NCI-H1694 (cell line): ENCODE data around the gene TMEM198.

Source experiments
- DNase-seq: peaks from one replicate; lab custom pipeline; 2025; lab: John Stamatoyannopoulos, UW

Gene TMEM198

DNA sequence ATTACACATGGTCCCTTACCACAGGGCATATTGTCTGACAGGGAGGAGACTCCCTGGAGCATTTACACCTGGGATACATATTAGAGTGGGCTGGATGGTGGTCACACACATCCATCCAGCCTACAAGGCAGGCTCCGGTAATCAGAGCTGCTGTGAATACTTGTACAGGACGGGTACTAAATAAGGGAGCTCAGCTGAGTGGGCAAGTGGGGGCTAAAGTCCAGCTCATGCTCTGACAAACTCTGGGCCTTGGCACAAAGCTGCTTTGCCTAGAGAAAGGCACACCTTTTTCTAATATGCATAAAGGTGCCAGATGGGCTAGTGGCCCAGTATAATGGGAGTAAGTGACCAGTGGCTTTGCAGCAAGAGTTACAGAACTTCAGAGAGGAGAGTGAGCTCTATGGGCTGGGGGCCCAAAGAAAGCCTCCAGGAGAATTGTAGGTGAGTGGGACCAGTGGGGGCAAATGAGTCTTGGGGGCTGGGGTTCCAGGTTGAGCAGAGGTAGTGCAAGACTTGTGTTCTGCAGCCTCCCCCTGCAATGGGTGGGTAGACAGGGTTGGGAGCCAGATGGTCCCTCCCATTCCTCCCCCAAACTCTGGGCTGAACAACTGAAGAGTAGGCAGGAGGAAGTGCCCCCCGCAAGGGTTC, 1.6 kb downstream of the TMEM198 start:
- DNase-seq: no peak

DNA sequence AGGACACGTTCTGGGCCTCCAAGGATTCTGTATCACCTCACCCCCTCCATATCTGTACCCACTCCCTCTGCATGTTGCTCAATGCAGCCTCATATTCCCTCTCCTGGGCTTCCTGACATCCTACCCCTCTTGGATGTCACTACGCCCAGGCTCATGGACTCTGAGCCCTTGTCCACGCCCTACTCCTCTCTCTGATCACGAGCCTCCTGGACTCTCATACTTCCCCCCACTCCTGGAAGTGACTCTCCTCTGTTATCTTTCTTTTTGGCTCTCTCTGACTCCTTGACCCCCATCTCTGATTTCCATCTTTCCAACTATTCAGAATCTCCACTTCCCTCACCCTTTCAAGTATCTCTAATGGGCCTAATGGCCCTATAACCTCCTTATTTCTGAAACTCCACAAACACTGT, 2.1 kb downstream of the TMEM198 start:
- DNase-seq: no peak

DNA sequence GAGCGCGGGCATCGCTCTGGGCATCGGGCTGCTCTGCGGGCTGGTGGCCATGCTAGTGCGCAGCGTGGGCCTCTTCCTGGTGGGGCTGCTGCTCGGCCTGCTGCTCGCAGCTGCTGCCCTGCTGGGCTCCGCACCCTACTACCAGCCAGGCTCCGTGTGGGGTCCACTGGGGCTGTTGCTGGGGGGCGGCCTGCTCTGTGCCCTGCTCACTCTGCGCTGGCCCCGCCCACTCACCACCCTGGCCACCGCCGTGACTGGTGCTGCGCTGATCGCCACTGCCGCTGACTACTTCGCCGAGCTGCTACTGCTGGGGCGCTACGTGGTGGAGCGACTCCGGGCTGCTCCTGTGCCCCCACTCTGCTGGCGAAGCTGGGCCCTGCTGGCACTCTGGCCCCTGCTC, 3.8 kb downstream of the TMEM198 start:
- no peak for DNase-seq

DNA sequence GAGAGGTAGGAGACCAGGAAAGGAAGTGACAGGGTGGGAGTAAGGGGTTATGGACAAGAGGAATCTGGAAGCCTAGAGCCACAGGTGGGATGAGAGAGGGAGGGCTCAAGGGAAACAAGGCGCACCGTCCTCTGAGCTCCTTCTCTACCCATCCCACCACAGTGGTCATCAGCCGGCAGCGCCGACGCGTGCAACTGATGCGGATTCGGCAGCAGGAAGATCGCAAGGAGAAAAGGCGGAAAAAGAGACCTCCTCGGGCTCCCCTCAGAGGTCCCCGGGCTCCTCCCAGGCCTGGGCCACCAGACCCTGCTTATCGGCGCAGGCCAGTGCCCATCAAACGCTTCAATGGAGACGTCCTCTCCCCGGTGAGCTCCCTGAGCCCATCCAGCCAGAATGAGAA, 5.2 kb downstream of the TMEM198 start:
- no peak for DNase-seq

DNA sequence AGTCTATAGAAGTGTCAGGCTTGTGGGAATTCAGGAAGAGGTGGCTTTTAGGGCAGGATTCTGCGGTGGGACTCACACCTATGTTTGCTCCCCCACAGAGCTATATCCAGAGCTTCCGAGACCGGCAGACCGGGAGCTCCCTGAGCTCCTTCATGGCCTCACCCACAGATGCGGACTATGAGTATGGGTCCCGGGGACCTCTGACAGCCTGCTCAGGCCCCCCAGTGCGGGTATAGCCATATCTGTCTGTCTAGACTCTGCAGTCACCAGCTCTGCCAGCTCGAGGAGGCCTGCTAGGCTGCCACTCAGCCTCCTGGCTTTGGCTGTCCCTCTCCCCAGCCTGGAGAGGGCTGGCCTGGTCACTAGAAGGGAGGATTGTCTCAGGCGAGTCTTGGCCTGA, 5.8 kb downstream of the TMEM198 start:
- no peak for DNase-seq

DNA sequence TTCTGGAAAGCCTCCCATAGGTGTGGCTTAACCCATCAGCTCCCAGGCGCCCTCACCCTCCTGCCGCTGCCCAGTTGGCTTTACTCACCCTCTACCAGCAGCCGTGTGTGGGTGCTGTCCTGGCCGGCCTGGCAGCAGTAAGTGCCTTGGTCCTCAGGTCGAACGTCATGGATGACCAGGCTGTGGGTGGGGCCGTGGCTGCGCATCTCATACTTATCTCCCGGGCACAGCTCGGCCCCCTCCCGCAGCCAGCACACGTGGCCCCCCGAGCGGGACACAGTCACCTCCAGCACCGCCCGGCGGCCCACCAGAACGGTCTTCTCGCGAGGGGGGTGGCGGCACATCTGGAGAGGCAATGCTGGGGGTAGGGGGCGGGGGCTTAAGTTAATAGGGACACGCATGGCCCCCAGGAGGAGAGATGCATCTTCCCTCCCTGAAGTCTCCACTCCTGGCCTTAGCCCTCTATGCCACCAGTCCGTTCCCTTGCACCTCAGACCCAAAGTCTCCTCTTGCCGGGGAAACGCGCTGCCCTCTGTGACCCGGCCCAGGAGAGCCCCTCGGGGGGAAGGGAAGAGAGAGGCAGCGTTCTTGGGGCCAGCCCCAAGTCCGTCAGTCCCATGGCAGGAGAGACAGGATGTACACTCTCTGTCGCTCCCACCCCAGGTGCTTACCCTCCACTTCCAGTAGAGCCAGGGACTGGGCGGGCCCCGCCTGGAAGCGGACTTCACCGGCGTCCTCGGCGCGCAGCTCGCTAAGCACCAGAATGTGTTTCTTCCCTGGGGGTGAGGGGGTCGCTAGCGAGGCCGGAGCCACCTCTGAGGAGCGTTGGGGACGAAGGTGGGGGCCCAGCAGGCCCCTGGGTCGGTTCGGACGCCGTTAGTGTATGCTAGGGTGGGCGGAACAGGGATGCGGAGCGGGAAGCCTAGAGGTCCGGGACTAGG, 7.9 kb downstream of the TMEM198 start:
- DNase-seq: no peak

DNA sequence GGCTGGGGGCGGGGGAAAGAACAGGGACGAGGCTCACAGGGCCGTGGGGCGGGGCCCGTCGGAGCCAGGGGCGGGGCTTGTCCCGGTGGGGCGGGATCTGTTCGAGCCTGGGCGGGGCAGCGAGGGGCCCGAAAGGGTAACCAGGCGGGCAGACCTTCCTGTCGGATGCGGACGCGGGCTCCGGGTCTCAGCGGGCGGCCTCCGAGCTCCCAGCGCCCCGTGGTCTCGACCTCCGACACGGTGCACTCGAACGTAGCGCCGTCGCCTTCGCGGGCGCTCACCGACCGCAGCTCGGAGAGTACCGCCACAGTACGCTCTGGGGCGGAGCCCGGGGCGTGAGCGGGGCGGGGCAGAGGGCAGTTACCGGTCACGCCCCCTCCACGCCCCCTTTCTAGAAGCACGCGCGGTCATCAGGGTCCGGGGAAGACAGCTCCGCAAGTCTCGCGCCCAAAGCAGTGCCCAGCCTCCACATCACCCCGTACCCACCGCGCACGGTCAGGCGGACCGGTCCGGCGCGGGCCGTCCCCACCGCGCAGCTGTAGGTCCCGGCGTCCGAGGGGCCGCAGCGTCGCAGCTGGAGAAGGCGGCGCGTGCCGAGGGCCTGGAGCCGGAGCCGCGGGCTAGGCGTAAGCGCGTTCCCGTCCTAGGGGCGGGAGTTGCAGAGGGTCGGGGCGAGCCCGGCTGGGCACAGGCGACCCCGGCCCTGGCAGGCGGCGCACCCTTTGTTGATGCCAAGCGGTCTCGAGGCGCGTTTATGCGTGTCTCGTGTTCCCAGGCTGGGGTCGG, 8.7 kb downstream of the TMEM198 start:
- peak; percentile 56 for DNase-seq

DNA sequence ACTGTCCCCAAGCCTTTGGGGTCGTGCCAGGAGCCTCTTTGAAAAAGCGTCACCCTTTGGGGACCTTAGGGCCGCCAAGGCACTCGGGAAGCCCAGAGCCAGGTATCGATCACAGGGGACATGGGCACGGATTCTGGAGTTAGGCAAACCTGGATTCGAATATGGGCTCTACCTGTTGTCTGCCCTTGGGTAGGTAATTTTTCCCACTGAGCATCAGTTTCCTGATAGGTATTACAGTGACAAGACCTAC, 9.3 kb downstream of the TMEM198 start:
- no peak for DNase-seq

DNA sequence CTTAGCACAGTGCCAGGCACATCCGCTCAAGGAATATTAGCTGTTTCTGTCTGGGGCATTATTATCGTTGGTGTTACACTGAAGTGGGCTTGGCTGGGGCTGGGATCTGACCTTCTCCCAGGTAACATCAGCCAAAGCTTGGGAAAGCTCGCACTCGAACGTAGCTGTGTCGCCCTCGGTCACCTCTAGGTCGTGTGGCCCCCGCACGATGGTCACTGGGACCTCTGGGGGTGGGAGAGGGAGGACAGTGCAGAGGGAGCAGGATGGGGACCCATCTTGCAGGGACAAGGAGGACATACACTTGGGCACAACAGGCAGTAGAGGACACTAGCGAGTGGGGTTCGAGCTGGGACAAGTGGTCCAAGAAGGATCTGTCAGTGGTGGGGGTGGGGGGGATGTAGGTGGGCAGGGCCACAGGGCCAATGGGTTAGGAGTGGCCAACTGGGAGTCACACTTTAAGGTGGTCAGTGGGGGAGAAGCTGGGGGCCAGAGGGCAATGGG, 9.7 kb downstream of the TMEM198 start:
- no peak for DNase-seq

DNA sequence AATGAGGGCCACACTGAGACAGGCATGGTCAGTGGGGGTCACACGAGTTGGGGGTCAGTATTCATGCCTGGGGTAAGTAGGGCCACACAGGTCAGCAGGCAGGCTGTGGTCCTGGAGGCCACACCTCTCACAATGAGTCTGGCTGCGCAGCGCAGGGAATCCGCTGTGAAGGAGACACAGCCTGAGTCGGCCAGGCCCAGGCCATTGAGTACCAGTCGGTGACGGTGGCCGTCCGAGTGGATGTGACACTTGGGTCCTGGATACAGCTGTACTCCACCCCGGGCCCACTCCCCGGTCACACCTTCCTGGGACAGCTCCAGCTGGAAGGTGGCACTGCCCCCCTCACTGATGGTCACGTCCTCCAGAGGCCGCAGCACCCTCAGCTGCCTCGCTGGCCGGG, 10.5 kb downstream of the TMEM198 start:
- DNase-seq: no peak

DNA sequence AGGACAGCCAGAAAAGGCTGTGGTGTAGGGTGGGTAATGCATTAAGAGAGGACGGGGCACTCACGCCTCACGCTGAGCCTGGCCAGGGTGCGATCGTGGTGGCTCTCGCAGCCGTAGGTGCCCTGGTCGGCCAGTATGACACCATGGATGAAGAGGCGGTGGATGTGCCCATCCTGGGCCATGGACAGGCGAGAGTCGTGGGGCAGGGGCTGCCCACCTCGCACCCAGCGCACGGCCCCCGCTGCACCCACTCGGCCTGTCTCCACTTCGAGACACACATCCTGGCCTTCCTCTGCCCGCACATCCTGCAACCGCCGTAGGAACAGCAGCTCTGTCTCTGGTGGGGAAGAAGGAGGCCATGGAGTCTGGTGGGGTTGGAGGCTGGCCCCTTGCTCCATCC, 12.1 kb downstream of the TMEM198 start:
- no peak for DNase-seq

DNA sequence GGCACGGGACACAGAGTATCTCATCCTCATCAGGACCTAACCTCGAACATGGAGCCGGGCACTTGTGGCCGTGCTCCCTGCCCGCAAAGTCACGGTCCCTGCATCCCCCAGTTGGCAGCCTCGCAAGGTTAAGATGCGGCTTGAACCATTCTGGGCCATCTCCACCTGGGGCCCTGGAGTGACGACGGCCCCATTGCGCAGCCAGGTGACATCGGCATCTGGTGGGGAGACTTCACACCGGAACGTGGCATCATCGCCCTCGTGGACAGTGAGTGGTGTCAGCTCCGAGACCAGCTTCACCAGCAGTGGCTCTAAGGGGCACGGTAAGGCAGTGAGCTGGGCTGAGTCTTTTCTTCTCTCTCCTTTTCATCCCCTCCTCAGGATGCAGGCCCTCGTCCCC, 12.6 kb downstream of the TMEM198 start:
- no peak for DNase-seq

DNA sequence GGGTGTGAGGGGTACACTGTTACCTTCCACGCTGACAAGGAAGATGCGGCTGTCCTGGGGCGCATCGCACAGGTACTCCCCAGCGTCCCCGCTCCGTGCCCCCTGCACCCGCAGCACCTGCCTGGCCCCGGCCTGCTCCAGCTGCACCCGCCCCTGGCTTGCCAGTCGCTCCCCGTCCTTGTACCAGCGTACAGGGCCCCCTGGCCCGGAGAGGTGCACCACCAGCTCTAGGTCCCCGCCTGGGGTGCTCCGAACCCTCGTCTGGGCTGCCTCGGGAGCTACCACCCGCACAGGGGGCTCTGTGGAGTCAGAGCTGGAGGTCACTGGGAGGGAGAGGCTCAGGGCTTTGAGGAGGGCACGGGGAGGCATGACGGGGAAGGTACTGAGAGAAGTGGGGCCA, 13.5 kb downstream of the TMEM198 start:
- no peak for DNase-seq

DNA sequence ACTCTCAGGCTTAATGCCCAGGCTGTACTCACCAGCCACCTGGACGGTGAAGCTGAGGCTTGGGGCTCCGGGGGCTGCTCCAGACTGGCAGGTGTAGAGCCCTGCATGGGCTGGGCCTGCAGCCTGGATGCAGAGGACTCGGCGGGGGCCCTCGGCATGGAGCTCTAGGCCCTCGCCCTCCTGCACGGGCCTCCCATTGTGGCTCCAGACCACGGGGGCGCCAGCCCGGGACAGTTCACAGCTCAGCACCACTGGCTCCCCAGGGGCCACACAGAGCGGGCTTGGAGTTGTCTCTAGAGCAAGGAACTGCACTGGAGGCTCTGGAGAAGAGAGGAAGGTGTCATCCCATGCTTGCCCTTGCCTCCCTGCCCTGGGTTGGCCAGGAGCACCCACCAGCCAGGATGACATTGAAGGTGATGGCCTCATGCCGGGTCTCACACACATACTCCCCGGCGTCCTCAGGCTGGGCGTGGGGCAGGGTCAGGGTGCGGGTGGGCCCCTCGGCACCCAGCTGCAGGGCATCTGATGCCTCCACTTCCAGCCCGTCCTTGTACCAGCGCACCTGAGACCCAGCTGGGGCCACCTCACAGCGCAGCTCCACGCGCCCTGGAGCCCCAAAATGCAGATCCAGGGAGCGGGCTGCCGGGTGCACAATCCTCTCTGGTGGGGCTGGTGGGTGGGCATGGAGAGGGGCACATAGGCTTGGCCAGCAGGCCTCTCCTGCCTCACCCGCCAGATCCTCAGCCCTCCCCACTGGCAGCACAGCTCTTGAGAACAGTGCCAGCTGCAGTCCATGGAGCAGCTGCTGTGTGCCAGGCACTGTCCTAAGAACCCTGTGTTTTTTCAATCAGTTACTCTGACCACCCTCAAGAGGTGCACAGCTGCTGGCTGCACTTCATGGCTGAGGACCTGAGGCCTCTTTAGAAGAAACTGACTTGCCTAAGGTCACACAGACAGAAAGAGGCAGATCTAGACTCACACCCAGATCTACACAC, 14.3 kb downstream of the TMEM198 start:
- no peak for DNase-seq

DNA sequence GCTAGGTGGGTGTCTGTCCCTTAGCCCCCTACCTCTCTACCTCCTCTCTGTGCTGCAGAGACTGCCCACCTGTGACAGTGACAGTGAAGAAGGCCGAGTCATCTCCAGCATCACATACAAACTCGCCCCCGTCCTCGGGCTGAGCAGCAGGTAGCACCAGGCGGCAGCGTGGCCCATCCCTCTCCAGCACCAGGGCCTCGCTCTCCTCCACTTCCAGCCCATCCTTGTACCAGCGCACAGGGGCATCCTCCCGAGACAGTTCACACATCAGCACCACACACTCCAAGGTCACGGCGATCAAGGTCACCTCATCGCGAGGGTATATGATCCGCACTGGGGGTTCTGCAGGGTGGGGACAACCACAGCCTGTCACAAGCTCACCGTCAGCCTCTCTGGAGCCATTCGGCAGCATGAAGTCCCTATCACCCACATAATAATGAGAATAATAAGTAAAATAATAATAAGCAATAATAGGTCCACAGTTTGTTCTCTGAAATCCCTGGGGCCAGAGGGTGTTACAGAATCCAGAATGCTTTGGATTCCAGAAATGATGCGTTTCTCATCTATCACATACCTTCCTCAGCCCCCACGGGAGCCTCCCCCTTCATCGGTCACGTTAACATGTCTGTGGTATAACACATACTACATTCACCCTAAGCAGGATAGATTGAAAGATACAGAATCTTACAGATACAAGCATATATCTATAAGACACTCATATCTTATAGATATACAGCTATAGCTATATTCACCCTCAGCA, 15.5 kb downstream of the TMEM198 start:
- DNase-seq: no peak

DNA sequence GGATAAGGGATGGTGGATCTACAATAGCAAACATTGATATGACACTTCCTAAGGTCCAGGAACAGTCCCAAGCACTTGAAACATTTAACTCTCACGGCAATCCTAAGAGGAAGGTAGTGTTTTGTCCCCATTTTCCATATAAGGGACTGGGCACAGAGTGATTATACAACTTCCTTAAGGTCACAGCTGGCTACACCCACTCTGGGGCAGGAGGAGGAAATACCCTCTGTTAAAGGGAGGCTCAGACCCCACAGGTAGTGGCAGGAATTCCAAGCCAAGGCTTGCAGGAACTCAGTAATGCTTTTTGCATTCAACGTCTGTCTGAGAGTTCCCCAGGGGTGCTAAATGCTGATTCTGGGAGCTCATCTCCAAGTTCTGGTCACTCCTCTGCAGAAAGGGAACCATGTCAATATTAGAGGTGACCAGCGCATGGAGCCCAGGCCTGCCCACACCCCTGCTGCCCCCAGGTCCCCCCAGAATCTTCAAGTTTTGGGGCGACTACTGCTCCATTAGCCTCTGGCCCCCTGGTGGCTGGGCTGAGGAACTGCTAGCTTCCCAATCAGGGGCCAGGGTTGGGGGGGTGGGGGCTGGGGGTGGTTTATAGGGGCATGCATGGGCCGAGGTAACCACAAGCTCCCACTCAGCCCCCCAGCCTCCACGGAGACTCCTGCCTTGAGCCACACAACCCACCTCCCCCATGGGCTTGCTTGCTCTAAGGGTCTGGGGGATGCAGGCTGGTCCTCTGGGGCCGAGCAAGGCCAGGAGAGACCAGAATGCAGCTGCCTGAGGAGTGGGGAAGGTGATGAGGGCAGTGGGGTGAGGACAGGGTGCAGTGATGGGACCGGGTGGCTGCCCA, 16.4 kb downstream of the TMEM198 start:
- DNase-seq: no peak

DNA sequence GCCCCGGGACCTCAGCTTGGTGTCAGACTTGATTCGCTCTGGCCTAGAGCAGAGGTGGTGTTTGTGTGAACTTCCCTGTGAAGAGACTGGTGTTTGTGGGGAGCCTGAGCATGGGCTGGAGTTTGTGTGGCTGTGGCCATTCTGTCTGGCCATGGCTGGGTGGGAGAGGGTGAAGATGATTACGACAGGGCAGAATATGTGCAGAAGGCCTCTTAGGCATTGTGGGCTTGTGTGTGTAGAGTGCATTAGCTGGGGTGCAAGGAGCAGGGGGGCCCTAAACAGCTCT, 17.0 kb downstream of the TMEM198 start:
- no peak for DNase-seq

DNA sequence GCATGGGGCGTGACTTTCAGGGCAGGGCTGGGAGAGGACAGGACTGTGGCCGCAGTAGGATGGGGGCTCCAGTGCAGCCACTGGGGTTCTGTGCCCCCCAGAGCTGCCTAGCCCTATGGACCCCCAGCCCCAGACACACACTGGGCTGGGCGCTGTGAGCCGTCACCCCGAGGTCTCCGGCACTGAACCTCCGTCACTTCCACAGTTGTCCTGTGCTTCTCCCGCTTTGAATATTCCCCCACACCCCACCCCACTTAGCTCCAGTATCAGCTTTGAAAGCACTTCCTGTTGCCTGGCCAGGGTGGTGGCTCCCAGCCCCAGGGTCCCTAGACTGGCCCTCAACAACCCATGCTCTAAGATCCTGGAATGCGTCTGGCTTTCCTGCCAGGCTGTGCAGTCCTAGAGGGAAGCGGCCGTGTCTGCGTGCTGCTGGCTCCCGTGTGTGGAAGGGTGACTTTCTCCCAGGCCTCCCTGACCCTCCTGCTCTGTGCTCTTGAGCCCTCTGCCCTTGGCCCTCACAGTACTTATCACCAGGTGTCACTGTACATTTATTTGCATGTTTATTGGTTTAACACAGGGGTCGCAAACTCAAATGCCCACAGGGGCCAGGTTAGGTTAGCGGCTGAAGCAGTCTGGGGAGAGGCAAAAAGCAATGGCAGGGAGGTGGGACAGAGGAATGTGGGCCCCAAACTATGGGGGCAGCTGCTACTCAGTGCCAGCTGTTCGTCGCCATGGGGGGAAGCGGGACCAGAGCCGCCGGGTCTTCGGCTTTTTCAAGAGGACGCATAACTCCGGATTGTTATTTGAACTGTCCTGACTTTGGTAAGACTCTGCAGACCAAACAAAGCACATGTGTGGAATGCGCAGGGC, 17.6 kb downstream of the TMEM198 start:
- no peak for DNase-seq
